Measurements from ENCODE around the gene DDX31.
"Not testable (repeated sequence)": the region's sequence is repeated elsewhere in the genome, so short reads cannot be mapped to it uniquely, and the experiment has no call there.

DDX31 gene

GRCh38 chr9:132586830-132587591 is 82.8 kb downstream of the DDX31 start:
- H3K4me3 ChIP-seq (ENCODE audit: low read length) = no peak overlapping the region

GRCh38 chr9:132585954-132586829 is 83.6 kb downstream of the DDX31 start:
- no peak overlapping the region for H3K4me3 ChIP-seq (ENCODE audit: low read length)
- DNase-seq (ENCODE audit: low read depth, low spot score) = no peak

More at GRCh38 chr9:132586830-132587591, 82.8 kb downstream of the DDX31 start:
- no peak for DNase-seq (ENCODE audit: low read depth, low spot score)

GRCh38 chr9:132584601-132585560 is 84.9 kb downstream of the DDX31 start:
- no peak overlapping the region for H3K4me3 ChIP-seq (ENCODE audit: low read length)
- no peak for DNase-seq (ENCODE audit: low read depth, low spot score)

GRCh38 chr9:132583584-132584304 is 86.0 kb downstream of the DDX31 start:
- DNase-seq (ENCODE audit: low read depth, low spot score) = no peak
- no peak overlapping the region for H3K4me3 ChIP-seq (ENCODE audit: low read length)

GRCh38 chr9:132582786-132583583 is 86.8 kb downstream of the DDX31 start:
- no peak overlapping the region for H3K4me3 ChIP-seq (ENCODE audit: low read length)
- DNase-seq (ENCODE audit: low read depth, low spot score) = no peak

GRCh38 chr9:132582276-132582785 is 87.5 kb downstream of the DDX31 start, which contains the start of gene BARHL1:
BARHL1 (plus strand) TSS chr9:132582606; CDS start chr9:132582798, 192 bp downstream.
- DNase-seq (ENCODE audit: low read depth, low spot score) = no peak
- no peak within 1 kb of the TSS for H3K4me3 ChIP-seq (ENCODE audit: low read length)

GRCh38 chr9:132579427-132579798 is 90.4 kb downstream of the DDX31 start:
- no peak overlapping the region for H3K4me3 ChIP-seq (ENCODE audit: low read length)
- DNase-seq (ENCODE audit: low read depth, low spot score) = no peak

- H3K4me3 ChIP-seq (ENCODE audit: low read length) = no peak overlapping the region
- DNase-seq (ENCODE audit: low read depth, low spot score) = no peak
Measured at GRCh38 chr9:132578367-132578932, 91.3 kb downstream of the DDX31 start.

- no peak overlapping the region for H3K4me3 ChIP-seq (ENCODE audit: low read length)
- no peak for DNase-seq (ENCODE audit: low read depth, low spot score)
Measured at GRCh38 chr9:132577119-132577518, 92.7 kb downstream of the DDX31 start.

- no peak for DNase-seq (ENCODE audit: low read depth, low spot score)
- no peak overlapping the region for H3K4me3 ChIP-seq (ENCODE audit: low read length)
Measured at GRCh38 chr9:132575811-132576210, 94.0 kb downstream of the DDX31 start.

- DNase-seq (ENCODE audit: low read depth, low spot score) = peak; percentile 37
- no peak overlapping the region for H3K4me3 ChIP-seq (ENCODE audit: low read length)
Measured at GRCh38 chr9:132575005-132575609, 94.7 kb downstream of the DDX31 start.

GRCh38 chr9:132572921-132573320 is 96.9 kb downstream of the DDX31 start:
- DNase-seq (ENCODE audit: low read depth, low spot score) = no peak
- H3K4me3 ChIP-seq (ENCODE audit: low read length) = no peak overlapping the region

GRCh38 chr9:132571806-132572600 is 97.8 kb downstream of the DDX31 start:
- H3K4me3 ChIP-seq (ENCODE audit: low read length) = no peak overlapping the region

GRCh38 chr9:132568787-132569186 is 101.0 kb downstream of the DDX31 start:
- DNase-seq (ENCODE audit: low read depth, low spot score); H3K4me3 ChIP-seq (ENCODE audit: low read length): not testable (repeated sequence)

More at GRCh38 chr9:132571806-132572600, 97.8 kb downstream of the DDX31 start:
- DNase-seq (ENCODE audit: low read depth, low spot score) = no peak

GRCh38 chr9:132564526-132564925 is 105.3 kb downstream of the DDX31 start:
- DNase-seq (ENCODE audit: low read depth, low spot score) = no peak
- H3K4me3 ChIP-seq (ENCODE audit: low read length) = no peak overlapping the region

- no peak for DNase-seq (ENCODE audit: low read depth, low spot score)
- no peak overlapping the region for H3K4me3 ChIP-seq (ENCODE audit: low read length)
Measured at GRCh38 chr9:132562306-132562573, 107.5 kb downstream of the DDX31 start.

Data from Jurkat, Clone E6-1 (cell line).